Kidney (tissue), 14 donors: ENCODE results near the gene LHPP. TPM values are rescaled to one million over a fixed set of nuclear protein-coding genes. Genes with fewer than 3 reads are reported as not detected.

ENCODE experiments used
- DNase-seq, 5 donors: peaks; one replicate each; pipeline ENCODE4 v3.0.0-alpha.2; 2013 to 2020
- FAIRE-seq: peaks from 2 replicates; lab custom pipeline; 2012; peaks lifted over from hg19 to GRCh38; lab: Jason Lieb, UNC
- H3K27ac ChIP-seq, 2 donors: one replicate each; pipeline ENCODE4 v1.7.0; 2013; ENCODE audit warnings: low read depth in 2 of 2, low read length in 2 of 2, inconsistent platforms in 1 of 2
- H3K27me3 ChIP-seq: one replicate; pipeline ENCODE4 v1.7.1; 2013; ENCODE audit warnings: low read length, inconsistent platforms; ENCODE audit not compliant: control insufficient read depth, insufficient read depth
- H3K36me3 ChIP-seq, 3 donors: one replicate each; pipeline versions ENCODE4 v1.7.0 to v1.7.1; 2013; ENCODE audit warnings: low read length in 3 of 3, control low read depth in 1 of 3, inconsistent platforms in 1 of 3; ENCODE audit not compliant: insufficient read depth in 3 of 3, control insufficient read depth in 2 of 3
- H3K4me1 ChIP-seq, 3 donors: one replicate each; pipeline versions ENCODE4 v1.7.0 to v1.7.1; 2013; ENCODE audit warnings: low read length in 3 of 3, inconsistent platforms in 1 of 3, low read depth in 1 of 3; ENCODE audit not compliant: control insufficient read depth in 2 of 3, insufficient read depth in 2 of 3
- H3K4me3 ChIP-seq, 3 donors: one replicate each; pipeline versions ENCODE4 v1.7.0 to v1.8.1; 2013; ENCODE audit warnings: low read length in 3 of 3, control low read depth in 1 of 3, inconsistent platforms in 1 of 3
- H3K9ac ChIP-seq, 3 donors: one replicate each; pipeline versions ENCODE4 v1.7.0 to v1.7.1; 2013; ENCODE audit warnings: low read length in 3 of 3, control low read depth in 1 of 3, inconsistent platforms in 1 of 3
- H3K9me3 ChIP-seq, 3 donors: one replicate each; pipeline versions ENCODE4 v1.7.0 to v1.7.1; 2013; ENCODE audit warnings: low read length in 3 of 3, control low read depth in 1 of 3, inconsistent platforms in 1 of 3; ENCODE audit not compliant: control insufficient read depth in 2 of 3, insufficient read depth in 1 of 3
- CTCF ChIP-seq: IDR thresholded peaks from 3 replicates; pipeline ENCODE4 v1.5.1; 2012; ENCODE audit warnings: mild to moderate bottlenecking, moderate library complexity, borderline replicate concordance; ENCODE audit not compliant: insufficient read depth; ENCODE audit errors: extremely low read depth
- intact Hi-C: fragments of 100-400 bp; cut with DNase I; formaldehyde crosslinking; loops from one replicate; pipeline ENCODE4 v1.11.1; 2022
- polyA plus RNA-seq: library from polyadenylated mRNA; stranded (reverse); fragments of 350-450 nt; fragmentation: Illumina TruSeq; extraction: RNeasy Lipid Tissue Mini Kit (QIAGEN cat#74804); gene quantifications from one replicate; pipeline ENCODE4 v1.2.3, GENCODE V29; 2014; ENCODE audit warnings: low read depth, low replicate concordance; ENCODE audit not compliant: insufficient read depth
- total RNA-seq: library from RNA; stranded (reverse); fragmentation: NEBNext Ultra II Directional; extraction: Animal tissue kit (Norgen Biotek cat#: 25700); gene quantifications from one replicate; pipeline ENCODE4 v1.2.1, GENCODE V29; 2021
- donor health status: control.
- donor health status: control.
- donor health status: control.
- donor health status: control.
- donor health status: control.
- donor health status: DM: yes; HTN: yes; CAD: no.
- donor health status: Normal renal cell carcinoma (clear cell type).

Gene LHPP
- total and polyA plus RNA-seq, 2 donors from 2014 or later, result 16.6 to 52.5 TPM

GRCh38 chr10:124522933-124523871 lies 61.6 kb downstream of the LHPP start:
- Histone ChIP-seq H3K4me3 (peak overlapping the region; percentile 9 to 43 (median 33)), H3K36me3 (peaks cover 0 to 3% (median 0%) of the 10 kb centered on the region in 3 donors), H3K4me1 (peaks cover 0 to 8% (median 7%) of the 10 kb centered on the region in 3 donors), H3K9me3 (no peaks in the 10 kb centered on the region), H3K27ac (peak overlapping the region; percentile 43 to 66), H3K9ac (peak overlapping the region in 1 of 3 donors; percentile 26), H3K27me3 (no peaks in the 10 kb centered on the region)
- FAIRE-seq (no peak), DNase-seq (peak in 4 of 5 donors; percentile 61 to 76 (median 72))
- intact Hi-C loops, result no loop called here
- TF ChIP-seq CTCF, result no peak

DNA sequence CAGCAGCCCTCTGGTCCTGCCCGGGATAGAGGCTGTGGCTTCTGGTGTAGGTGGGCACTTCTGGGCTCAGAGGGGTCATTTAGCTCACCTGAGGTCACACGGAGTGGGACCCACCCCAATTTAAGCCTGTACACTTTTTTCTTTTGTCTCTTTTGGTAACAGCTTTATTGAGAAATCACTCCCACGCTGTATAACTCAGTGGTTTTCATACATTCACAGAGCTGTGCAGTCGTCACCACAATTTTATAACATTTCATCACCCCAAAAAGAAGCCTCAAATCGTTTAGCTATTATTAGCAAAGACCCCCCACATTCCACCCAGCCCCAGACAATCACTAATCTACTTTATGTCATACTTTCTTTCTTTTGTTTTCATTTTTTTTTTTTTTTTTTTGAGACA lies 62.3 kb downstream of the LHPP start:
- TF ChIP-seq CTCF, result no peak
- DNase-seq (no peak), FAIRE-seq (no peak)
- Histone ChIP-seq H3K9me3 (no peaks in the 10 kb centered on the region), H3K36me3 (peaks cover 0 to 3% (median 0%) of the 10 kb centered on the region in 3 donors), H3K4me3 (no peak overlapping the region), H3K27me3 (no peaks in the 10 kb centered on the region), H3K9ac (peak overlapping the region in 1 of 3 donors; percentile 26), H3K27ac (peak overlapping the region in 1 of 2 donors; percentile 43), H3K4me1 (peaks cover 0 to 8% (median 7%) of the 10 kb centered on the region in 3 donors)
- intact Hi-C loops, result no loop called here

GRCh38 chr10:124524991-124525653 lies 63.5 kb downstream of the LHPP start:
- Histone ChIP-seq H3K36me3 (peaks cover 0 to 3% (median 0%) of the 10 kb centered on the region in 3 donors), H3K4me3 (no peak overlapping the region), H3K4me1 (peaks cover 0 to 8% (median 8%) of the 10 kb centered on the region in 3 donors), H3K9me3 (no peaks in the 10 kb centered on the region), H3K27me3 (no peaks in the 10 kb centered on the region), H3K9ac (no peak overlapping the region), H3K27ac (no peak overlapping the region)
- DNase-seq, result peak in 2 of 5 donors; percentile 16 to 69
- intact Hi-C loops, result no loop called here
- TF ChIP-seq CTCF, result no peak
- no peak for FAIRE-seq
